ENCODE data around the gene SLC25A23. TPM values are rescaled to one million over a fixed set of nuclear protein-coding genes. Genes with fewer than 3 reads are reported as not detected.

SLC25A23 gene
- total and polyA plus RNA-seq, 2 of the 4 experiments (the other 2 are of a cell fraction): 7.0 to 7.6 TPM

GRCh38 chr19:6417713-6418561 is 41.7 kb downstream of the SLC25A23 start:
- Histone ChIP-seq H3K9ac (ENCODE audit: low read depth, low read length) (no peak overlapping the region), H2AK9ac (replicated peaks; ENCODE audit: low read depth, low read length, poor library complexity) (peak overlapping the region; percentile 55), H3K27me3 (ENCODE audit: control insufficient read depth, insufficient read depth, low read length) (no peaks in the 10 kb centered on the region), H3K9me3 (ENCODE audit: control insufficient read depth, insufficient read depth, low read length) (no peaks in the 10 kb centered on the region), H2BK120ac (ENCODE audit: low read depth, low read length) (no peak overlapping the region), H3K23ac (ENCODE audit: low read depth, low read length) (no peak overlapping the region), H4K91ac (ENCODE audit: insufficient read depth, low read depth, low read length) (no peak overlapping the region), H3K9me1 (ENCODE audit: insufficient read depth, low read length) (no peaks in the 10 kb centered on the region), H2AFZ (replicated peaks; ENCODE audit: low read length, poor library complexity) (no peak overlapping the region), H3K4ac (ENCODE audit: low read depth, low read length) (no peak overlapping the region), H2AK5ac (ENCODE audit: low read depth, low read length) (no peak overlapping the region; the same call in 1 of the 2 replicates), H3K27ac (ENCODE audit: insufficient read depth, low read length) (no peak overlapping the region), H4K5ac (ENCODE audit: low read depth, low read length) (no peak overlapping the region), H3K56ac (ENCODE audit: extremely low read depth, insufficient read depth, low read length) (no peak overlapping the region), H3K4me3 (ENCODE audit: insufficient read depth, low read depth, low read length) (no peak overlapping the region), H2BK20ac (ENCODE audit: low read depth, low read length) (no peak overlapping the region), H3K36me3 (ENCODE audit: control insufficient read depth, insufficient read depth, low read length) (peaks cover 77% of the 10 kb centered on the region), H3K4me1 (ENCODE audit: control insufficient read depth, insufficient read depth, low read length) (no peaks in the 10 kb centered on the region), H2BK5ac (ENCODE audit: low read depth, low read length, poor library complexity, severe bottlenecking) (no peak overlapping the region), H3K14ac (replicated peaks; ENCODE audit: low read depth, low read length) (no peak overlapping the region), H2BK15ac (ENCODE audit: low read depth, low read length) (no peak overlapping the region), H3K18ac (ENCODE audit: low read depth, low read length) (no peak overlapping the region), H3K4me2 (ENCODE audit: low read depth, low read length) (no peak overlapping the region), H3K79me1 (ENCODE audit: low read depth in 1 of 2, low read length in 2 of 2) (peaks cover 0 to 41% of the 10 kb centered on the region in 2 experiments; a peak in 2 of 4 replicates), H4K8ac (ENCODE audit: low read depth in 2 of 2, low read length in 2 of 2) (no peak overlapping the region), H4K20me1 (ENCODE audit: insufficient read depth, low read length) (peaks cover 57% of the 10 kb centered on the region)
- ATAC-seq (ENCODE audit: low read depth) (peak; percentile 77), DNase-seq (peak; percentile 5)
- WGBS, 2 experiments (ENCODE audit: extremely low coverage in 2 of 2, insufficient read length in 1 of 2): 80% methylated on average over 6 of the region's 33 CpGs; no CpG with 5 or more reads in 1 of the 2 experiments
- BruUV-seq (replicated peaks): no TSS peak
- ChIA-PET POLR2A (ENCODE audit: unreplicated experiment) (no interaction called here), CTCF (no interaction called here)
- in situ Hi-C loops (cut with MboI; ENCODE audit: low sequenced_read_pairs) (no loop called here), dilution Hi-C loops (cut with HindIII; ENCODE audit: low sequenced_read_pairs, unreplicated experiment) (no loop called here), intact Hi-C loops (cut with micrococcal nuclease) (loop anchor here (10.0 kb wide), 1 partner anchor 373 kb away; no protein-coding TSS in a partner anchor)
- TF ChIP-seq CTCF (conservative IDR thresholded peaks at IDR 0.05; ENCODE audit: low read depth, low read length): peak; percentile 36
- TF ChIP-seq MAZ (IDR thresholded peaks at IDR 0.05; ENCODE audit: borderline replicate concordance, low read depth, low read length): peak; percentile 58; the same call in 1 of the 2 replicates
- peak; percentile 37 for TF ChIP-seq RAD21 (IDR thresholded peaks at IDR 0.05; ENCODE audit: low read length)
- peak; percentile 32; the same call in 1 of the 2 replicates for TF ChIP-seq SMC3 (IDR thresholded peaks at IDR 0.05; ENCODE audit: low read depth, low read length)
- no peak for TF ChIP-seq MXI1 (IDR thresholded peaks at IDR 0.05; ENCODE audit: borderline replicate concordance, low read depth, low read length)
